GM18526 (cell line): ENCODE results near the gene IFNA1.

Source experiments
- POLR2A ChIP-seq: IDR thresholded peaks from 3 replicates; pipeline ENCODE4 v1.6.1; 2011; ENCODE audit not compliant: insufficient read length; ENCODE audit errors: extremely low read depth

IFNA1 gene

DNA sequence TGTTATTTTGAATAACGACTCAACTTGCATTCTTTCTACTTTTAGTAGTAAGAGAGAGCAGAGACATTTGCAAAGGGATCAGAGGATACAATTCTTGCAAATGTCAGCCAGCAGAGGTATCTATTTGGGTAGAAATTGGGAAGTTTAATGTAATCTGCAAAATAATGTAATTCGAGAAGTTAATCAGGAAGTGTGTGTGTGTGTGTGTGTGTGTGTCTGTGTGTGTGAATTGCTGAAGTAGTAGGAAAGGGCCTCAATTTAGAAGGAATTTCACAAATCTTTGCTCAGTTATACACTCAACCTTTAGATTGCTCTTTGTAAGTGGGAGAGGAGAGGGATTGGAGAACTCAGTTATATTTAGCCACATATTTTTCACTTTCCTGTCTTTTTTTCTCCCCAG, 11.0 kb upstream of the IFNA1 start:
- no peak for TF ChIP-seq POLR2A

DNA sequence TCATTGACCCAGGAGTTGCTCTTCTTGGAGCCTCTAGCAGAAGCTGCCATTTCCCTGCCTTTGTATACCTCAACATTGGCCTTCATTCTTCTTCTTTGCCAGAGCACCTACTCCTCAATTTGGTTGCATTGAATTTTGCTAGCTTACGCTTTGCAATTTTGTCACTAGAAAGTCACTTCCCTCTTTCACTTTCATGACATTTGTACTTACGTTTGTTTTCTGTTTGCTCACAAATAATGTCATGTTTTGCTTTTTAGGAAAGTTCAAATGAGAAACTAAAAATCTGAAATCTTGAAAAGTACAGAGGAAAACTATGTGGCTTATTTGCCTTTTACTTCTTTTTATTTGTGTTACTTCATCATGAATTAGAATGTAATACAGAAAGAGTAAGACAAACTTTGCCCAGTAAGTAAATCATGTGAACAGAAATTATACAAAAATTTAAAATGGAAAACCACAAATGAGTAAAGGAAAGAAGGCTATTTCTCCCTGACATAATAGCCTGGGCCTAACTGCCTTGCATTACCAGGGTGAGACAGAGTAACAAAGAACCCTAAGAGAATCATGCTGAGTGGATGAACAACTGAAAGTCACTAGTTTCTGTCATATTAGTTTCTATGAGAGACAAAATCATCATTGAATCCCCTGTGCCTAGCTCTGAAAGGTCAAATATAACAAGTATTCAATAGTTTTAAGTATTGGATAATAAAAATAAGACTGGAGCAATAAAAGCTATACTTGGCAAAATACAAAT, 7.4 kb upstream of the IFNA1 start:
- TF ChIP-seq POLR2A, result no peak

DNA sequence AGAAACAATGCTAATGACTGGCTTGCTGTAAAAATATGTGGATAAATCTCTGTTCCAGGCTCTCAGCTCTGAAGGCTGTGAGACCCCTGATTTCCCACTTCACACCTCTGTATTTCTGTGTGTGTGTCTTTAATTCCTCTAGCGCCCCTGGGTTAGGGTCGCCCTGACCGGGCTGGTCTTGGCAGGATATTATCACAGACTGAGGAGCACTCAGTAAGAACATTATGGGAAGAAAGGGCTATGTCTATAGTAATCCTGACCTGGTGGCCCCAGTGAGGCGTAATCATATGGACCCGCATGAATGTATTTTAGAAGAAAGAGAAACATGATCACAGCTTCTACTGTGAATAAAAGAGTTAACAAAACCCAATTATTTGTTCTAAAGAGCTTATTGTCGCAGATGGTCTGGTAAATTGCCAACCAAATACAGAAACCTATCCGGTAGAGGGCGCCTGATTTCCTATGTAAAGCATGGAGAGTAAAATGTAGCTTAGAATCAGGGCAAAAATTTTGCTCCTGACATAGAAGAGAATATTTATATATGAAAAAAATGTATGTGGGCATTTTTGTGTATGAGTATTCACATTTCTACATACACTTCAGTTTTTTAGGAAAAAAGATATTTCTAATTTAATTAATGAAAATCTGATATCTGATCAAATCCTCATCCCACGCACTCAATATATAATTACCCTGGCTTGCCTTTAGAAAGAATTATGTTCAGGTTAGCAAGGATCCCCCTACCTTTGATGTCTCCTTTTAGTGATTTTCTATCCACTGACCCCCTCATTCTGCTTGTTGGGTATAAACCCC, 5.8 kb upstream of the IFNA1 start:
- no peak for TF ChIP-seq POLR2A

DNA sequence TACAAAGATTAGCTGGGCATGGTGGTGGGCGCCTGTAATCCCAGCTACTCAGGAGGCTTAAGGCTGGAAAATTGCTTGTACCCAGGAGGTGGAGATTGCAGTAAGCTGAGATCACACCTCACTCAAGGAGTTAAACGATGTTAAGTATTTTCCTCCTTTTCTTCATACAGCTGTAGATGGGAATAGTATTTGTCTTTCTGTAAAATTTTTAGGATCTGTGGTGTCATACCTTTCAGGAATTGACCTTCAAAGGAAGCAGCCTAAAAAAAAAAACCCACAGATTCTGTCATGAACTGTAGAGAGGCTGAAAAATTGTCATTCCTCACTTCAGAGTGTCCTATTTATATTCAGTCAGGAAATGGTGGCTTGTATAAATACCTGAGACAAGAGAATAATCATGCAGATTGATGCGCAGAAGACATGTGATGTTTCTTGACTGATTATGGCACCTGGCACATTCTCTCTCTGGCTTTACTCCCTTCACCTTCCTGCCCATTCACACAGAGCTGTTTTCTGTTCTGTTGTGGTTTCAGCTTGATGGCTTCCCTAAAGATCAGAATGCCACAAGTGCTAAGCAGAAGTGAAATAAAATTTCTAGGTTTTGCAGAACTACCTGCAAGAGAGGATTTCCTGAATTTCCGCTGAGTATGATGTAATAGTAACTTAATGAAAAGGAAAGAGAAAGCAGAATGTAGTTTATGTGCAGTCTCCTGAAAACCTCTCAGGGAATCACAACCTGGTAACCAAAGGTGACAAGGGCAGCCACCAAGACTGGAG, 3.8 kb downstream of the IFNA1 start:
- no peak for TF ChIP-seq POLR2A

DNA sequence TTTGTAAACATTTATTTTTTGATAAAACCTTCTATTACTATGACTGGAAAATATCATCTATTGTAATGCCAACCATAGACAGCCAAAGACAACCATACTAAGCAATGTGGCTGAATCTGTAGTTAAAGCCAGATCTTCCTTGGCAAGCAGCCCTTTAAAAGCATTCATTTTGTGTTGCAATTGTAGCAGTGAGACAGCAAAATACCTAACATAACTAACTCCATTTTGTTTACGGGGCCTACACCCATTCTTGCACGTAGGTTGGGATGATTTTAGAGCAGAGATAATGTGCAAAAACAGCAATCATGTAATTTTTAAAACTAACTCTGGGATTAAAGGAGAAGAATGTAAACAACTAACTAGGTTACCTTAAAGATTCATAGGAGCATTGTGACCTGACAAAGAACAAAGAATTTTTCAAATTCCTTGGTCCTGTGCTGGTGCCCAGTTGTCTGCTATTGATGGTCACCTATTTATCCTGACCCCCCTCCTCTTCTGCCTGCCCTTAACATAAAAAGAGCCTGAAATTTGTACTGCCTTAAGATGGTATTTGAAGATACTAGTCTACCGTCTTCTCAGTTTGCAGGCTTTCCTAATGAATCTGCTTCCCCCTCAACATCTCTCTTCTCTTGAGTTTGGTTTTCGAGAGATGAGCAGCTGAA, 10.6 kb downstream of the IFNA1 start:
- no peak for TF ChIP-seq POLR2A

DNA sequence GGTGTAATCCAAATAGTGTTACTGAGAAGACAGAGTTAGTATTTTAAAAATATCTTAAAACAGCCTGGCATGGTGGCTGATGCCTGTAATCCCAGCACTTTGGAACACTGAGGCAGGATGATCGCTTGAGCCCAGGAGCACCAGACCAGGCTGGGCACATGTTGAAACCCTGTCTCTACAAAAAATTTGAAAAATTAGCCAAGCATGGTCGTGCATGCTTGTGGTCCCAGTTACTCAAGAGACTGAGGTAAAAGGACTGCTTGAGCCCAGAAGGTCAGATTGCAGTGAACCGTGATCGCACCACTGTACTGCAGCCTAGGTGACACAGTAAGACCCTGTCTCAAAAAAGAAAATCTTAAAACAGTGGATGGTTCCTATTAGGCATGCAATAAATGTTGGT, 12.4 kb downstream of the IFNA1 start:
- no peak for TF ChIP-seq POLR2A

DNA sequence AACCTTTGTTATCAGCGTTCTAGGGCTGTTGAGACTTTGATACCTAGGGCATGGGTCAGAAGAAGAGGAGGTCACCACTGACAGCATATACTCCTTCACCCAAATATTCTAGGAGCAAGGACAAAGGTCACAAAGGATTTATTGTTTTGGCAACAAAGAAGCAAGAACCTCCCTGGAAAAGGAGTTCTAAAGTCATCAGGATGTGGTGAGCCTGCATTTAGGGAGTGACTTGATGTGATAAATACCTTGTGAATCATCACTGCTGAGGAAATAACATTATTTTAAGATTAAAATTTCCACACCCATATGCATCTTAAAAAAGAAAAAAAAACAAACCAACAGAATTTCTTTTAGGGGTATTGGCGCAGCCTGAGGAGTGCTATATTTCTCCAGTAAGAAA, 13.9 kb downstream of the IFNA1 start:
- no peak for TF ChIP-seq POLR2A

DNA sequence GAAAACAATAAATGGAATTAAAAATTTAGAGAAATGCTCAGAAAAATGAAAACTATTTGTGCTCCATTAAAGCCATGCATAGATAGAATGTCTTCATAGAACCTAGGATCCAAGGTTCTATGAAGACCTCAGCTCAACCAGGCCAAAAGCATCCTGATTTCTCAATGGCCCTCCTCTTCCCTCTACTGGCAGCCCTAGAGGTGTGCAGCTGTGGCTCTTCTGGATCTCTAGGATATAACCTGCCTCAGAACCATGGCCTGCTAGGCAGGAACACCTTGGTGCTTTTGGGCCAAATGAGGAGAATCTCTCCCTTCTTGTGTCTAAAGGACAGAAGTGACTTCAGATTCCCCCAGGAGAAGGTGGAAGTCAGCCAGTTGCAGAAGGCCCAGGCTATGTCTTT, 15.1 kb downstream of the IFNA1 start:
- no peak for TF ChIP-seq POLR2A

DNA sequence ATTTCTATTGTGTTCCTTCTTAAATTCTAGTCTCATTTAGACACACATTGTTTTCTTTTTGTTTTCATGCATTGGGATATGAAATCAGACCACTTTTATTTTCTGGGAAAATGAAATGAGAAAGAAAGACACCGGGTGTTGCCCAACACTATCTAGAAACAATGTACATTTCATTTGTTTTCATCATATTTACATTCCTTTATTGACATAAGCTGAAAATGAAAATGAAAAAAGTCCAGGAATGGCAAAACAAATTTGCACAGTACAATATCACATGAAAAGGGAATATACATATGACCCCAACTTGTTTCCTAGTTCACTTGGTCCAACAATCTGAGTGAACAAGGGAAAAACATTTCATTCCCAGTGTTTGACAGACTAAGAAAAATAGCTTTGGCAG, 21.1 kb downstream of the IFNA1 start:
- no peak for TF ChIP-seq POLR2A

DNA sequence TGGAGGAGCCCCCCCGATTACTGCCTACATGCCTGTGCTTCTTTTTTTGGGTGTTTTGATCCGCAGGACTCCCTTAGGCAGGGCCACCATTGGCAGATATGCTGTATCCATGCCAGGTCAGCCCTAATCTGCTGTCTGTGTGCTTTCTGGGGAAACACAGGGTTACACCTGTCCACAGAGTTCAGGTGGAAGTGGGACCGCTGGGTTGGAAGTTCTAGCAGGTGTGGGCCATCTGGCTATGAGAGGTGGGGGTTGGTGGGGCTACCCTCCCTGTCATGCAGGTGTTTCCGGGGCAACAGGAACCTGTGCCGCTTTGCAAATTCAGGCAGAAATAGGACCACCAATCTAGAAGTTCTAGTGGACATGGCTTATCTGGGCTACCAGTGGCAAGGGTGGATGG, 24.9 kb downstream of the IFNA1 start:
- no peak for TF ChIP-seq POLR2A

DNA sequence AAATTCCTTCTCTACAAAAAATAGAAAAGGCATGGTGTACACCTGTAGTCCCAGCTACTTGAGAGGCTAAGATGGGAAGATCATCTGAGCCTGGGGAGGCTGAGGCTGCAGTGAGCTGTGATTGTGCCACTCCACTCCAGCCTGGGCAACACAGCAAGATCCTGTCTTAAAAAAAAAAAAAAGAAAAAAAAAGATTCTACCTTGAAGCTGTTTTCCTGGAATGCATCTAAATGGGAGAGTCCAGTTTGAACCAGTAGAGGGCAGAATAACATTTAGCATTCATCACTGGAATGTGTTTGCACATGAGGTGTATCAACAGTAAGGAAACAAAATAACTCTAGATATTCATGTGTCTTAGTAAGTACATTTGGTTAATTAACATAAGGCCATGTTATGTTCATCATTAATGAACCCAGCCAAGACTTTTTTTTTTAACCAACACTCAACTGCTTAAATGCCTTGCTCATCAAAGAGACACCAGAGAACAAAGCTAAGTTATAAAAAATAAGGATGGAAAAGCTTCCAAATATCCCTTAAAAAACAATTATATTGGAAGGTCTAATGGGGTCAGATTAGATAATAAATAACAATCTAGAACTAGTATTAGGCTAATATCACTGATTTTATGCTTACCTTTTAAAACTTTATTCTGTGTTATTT, 25.8 kb downstream of the IFNA1 start:
- TF ChIP-seq POLR2A, result no peak

DNA sequence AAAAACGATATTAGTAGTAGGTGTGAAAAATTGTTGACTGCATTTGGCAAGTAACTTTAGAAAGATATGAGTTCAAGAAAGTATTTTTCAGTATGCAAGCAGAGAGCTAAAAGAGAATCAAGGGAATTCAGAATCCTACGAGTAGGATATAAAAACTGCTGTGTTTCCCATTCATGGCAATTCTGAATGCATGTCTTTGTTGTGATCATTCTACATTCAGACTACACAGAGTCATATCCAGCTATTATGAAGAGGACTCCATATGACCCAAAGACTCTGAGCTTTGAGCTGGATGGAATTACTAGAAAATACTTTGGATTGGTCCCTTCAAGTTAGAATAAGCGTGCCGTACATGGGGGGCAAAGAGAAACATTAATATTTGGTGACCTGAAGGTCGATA, 29.9 kb downstream of the IFNA1 start:
- no peak for TF ChIP-seq POLR2A

DNA sequence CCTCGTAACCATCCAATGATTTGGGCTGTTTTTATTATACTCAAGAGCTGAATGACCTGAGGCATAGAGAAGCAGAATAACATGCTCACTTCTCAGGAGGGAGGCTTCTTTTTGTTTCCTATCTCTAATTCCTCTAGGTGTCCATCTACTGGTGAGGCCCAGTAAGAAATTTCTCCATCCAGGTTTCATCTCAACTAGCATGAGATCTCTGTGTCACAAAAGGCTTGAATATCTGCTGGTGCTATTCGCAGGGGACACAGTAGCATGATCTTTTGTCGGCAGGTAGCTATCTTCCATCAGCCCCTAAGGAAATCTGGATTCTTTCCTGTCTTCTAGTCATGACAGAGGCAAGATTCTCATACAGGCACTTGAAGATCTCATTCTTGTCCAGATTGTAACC, 33.0 kb downstream of the IFNA1 start:
- no peak for TF ChIP-seq POLR2A

DNA sequence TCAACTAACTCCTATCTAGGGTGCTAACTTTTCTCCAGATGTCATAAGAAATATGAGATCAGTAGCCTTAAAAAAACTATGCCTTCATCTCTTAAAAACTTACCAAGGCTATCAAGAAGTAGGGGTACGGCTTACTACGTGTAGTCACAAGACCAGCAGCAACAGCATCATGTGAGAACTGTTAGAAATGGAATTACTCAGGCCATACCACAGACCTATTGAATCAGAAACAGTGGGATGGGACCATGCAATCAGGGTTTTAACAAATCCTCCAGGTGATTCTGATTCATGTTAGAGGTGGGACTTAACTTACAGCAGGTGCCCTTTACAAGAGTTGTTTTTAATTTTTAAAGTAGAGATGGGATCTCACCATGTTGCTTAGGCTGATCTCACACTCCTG, 37.2 kb downstream of the IFNA1 start:
- no peak for TF ChIP-seq POLR2A
